Measurements from ENCODE around the gene MAML2. TPM values are rescaled to one million over a fixed set of nuclear protein-coding genes. Genes with fewer than 3 reads are reported as not detected.

The MAML2 gene
- total RNA-seq, 2 experiments from 2014 or later, result 11.8 to 12.5 TPM

- Mint-ChIP-seq H3K27ac (no peak overlapping the region), H3K36me3 (ENCODE audit: low read depth) (no peaks in the 10 kb centered on the region)
- no peak for ATAC-seq
Observed at GRCh38 chr11:96002339-96002738, 340.7 kb downstream of the MAML2 start.

GRCh38 chr11:96001037-96001436 lies 342.0 kb downstream of the MAML2 start:
- H3K27ac Mint-ChIP-seq, result no peak overlapping the region
- POLR2A ChIA-PET, result no interaction called here
- ATAC-seq, result no peak

More at GRCh38 chr11:96002339-96002738, 340.7 kb downstream of the MAML2 start:
- Mint-ChIP-seq H3K4me1 (ENCODE audit: low read depth) (peaks cover 5% of the 10 kb centered on the region), H3K4me3 (no peak overlapping the region), H3K27me3 (no peaks in the 10 kb centered on the region), H3K9me3 (no peaks in the 10 kb centered on the region)
- DNase-seq, result no peak
- POLR2A ChIA-PET, result no interaction called here
- TF ChIP-seq CTCF (IDR thresholded peaks at IDR 0.05), result no peak
- CTCF ChIA-PET, result no interaction called here
- intact Hi-C loops (cut with micrococcal nuclease), result no loop called here

GRCh38 chr11:95999711-96000406 lies 343.1 kb downstream of the MAML2 start:
- H3K36me3 Mint-ChIP-seq (ENCODE audit: low read depth), result no peaks in the 10 kb centered on the region
- no peak for TF ChIP-seq CTCF (IDR thresholded peaks at IDR 0.05)
- no peak for DNase-seq
- H3K27me3 Mint-ChIP-seq, result no peaks in the 10 kb centered on the region
- ChIA-PET CTCF (interaction anchor here (1.7 to 2.1 kb wide), 2 partner anchors 12 to 394 kb away, joined by 5 to 6 read pairs; no protein-coding TSS in a partner anchor), POLR2A (no interaction called here)
- no peak for ATAC-seq
- H3K4me1 Mint-ChIP-seq (ENCODE audit: low read depth), result peaks cover 9% of the 10 kb centered on the region
- H3K9me3 Mint-ChIP-seq, result no peaks in the 10 kb centered on the region
- intact Hi-C loops (cut with micrococcal nuclease), result no loop called here
- no peak overlapping the region for H3K27ac Mint-ChIP-seq
- H3K4me3 Mint-ChIP-seq, result no peak overlapping the region

More at GRCh38 chr11:96001037-96001436, 342.0 kb downstream of the MAML2 start:
- Mint-ChIP-seq H3K4me3 (no peak overlapping the region), H3K36me3 (ENCODE audit: low read depth) (no peaks in the 10 kb centered on the region), H3K9me3 (no peaks in the 10 kb centered on the region), H3K4me1 (ENCODE audit: low read depth) (peaks cover 5% of the 10 kb centered on the region), H3K27me3 (no peaks in the 10 kb centered on the region)
- CTCF ChIA-PET, result interaction anchor here (1.1 to 1.7 kb wide), 2 partner anchors 10 to 14 kb away, joined by 4 to 6 read pairs; no protein-coding TSS in a partner anchor
- no peak for DNase-seq
- TF ChIP-seq CTCF (IDR thresholded peaks at IDR 0.05), result no peak
- intact Hi-C loops (cut with micrococcal nuclease), result no loop called here

GRCh38 chr11:95996621-95997235 lies 346.3 kb downstream of the MAML2 start:
- no peaks in the 10 kb centered on the region for H3K27me3 Mint-ChIP-seq
- H3K36me3 Mint-ChIP-seq (ENCODE audit: low read depth), result peaks cover 6% of the 10 kb centered on the region
- DNase-seq, result no peak
- no peaks in the 10 kb centered on the region for H3K9me3 Mint-ChIP-seq
- H3K4me1 Mint-ChIP-seq (ENCODE audit: low read depth), result peaks cover 12% of the 10 kb centered on the region
- no peak for TF ChIP-seq CTCF (IDR thresholded peaks at IDR 0.05)
- POLR2A ChIA-PET, result no interaction called here
- no peak overlapping the region for H3K27ac Mint-ChIP-seq
- H3K4me3 Mint-ChIP-seq, result no peak overlapping the region
- intact Hi-C loops (cut with micrococcal nuclease), result no loop called here
- CTCF ChIA-PET, result no interaction called here
- ATAC-seq, result no peak

- Mint-ChIP-seq H3K27me3 (no peaks in the 10 kb centered on the region), H3K4me1 (ENCODE audit: low read depth) (peaks cover 7% of the 10 kb centered on the region), H3K27ac (no peak overlapping the region), H3K36me3 (ENCODE audit: low read depth) (peaks cover 10% of the 10 kb centered on the region), H3K4me3 (no peak overlapping the region), H3K9me3 (no peaks in the 10 kb centered on the region)
- ChIA-PET POLR2A (interaction anchor here (1.2 kb wide), 1 partner anchor 19 kb away, joined by 3 read pairs; no protein-coding TSS in a partner anchor), CTCF (interaction anchor here (0.8 to 1.1 kb wide), 4 partner anchors 14 to 349 kb away, joined by 3 to 4 read pairs (median 3); partner anchors contain the start of gene MAML2)
- DNase-seq (no peak), ATAC-seq (no peak)
- no peak for TF ChIP-seq CTCF (IDR thresholded peaks at IDR 0.05)
- intact Hi-C loops (cut with micrococcal nuclease), result no loop called here
Observed at GRCh38 chr11:95994329-95994728, 348.7 kb downstream of the MAML2 start.

All from activated CD8-positive, alpha-beta T cell treated with anti-CD3 and anti-CD28 coated beads for 36 hours (primary cell).